ENCODE data around the gene EFHD2.

- no peak for TF ChIP-seq EZH2phosphoT487 (IDR thresholded peaks at IDR 0.05; ENCODE audit: insufficient read depth, low read depth)
- TF ChIP-seq EZH2 (IDR thresholded peaks at IDR 0.05; ENCODE audit: insufficient read depth, poor library complexity, severe bottlenecking) = no peak
These were observed 25.9 kb upstream of the EFHD2 start for GRCh38 chr1:15383810-15384209.
